ENCODE data around the gene ARL3.
"Not testable (repeated sequence)": the region's sequence is repeated elsewhere in the genome, so short reads cannot be mapped to it uniquely, and the experiment has no call there.

The ARL3 gene

DNA sequence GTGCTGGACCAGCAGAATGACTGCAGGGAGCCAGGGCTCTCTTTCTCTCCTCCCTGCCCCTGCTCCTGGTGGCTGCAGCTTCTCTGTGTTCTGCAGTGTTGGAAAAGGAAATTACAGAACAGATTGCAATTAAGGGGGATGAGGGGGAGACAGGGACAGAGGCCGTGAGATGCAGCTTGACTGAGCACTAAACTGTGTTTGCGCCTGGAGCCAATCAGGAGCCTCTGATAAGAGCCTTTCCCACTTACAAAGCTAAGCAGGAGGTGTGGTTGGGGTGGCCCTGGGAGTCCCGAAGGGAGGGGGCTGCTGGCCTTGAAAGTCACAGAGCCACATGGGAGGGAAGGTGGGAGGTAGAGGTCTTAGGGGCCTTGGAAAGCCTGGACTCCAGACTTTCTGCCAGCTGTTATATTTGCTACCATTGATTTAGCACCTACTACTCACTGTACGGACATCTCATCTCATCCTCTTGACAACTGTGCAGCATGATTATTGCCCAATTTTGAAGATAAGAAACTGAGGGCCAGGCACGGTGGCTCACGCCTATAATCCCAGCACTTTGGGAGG, 43.2 kb downstream of the ARL3 start:
- DNase-seq (ENCODE audit: low spot score) = no peak

DNA sequence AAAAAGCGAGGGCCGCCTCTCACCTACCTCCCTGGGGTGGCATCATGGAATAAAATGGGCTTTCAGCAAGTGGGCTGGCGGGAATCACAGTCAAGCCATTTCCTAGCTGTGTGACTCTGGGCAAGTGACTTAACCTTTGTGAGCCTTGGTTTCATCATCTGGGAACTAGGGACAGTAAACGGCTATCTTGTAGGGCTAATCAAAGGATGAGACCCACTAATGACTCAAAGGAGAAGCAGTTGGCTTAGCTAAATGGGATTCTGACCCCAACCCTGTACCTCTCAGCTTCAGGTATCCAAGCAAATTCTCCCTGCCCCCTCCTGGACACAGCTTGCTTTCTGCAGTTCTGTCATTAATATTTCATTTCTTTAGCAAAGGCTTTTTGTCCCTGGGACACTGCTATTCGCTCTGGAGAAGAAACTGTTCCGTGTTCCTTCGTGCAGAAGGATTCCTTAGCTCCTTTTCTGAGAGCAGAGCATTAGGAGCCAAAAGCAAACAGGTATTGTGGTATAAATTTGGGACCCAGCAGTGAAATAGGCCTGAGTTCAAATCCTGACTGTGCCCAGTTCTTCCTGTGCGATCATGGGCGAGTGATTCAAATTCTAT, 44.0 kb downstream of the ARL3 start:
- DNase-seq (ENCODE audit: low spot score) = no peak

DNA sequence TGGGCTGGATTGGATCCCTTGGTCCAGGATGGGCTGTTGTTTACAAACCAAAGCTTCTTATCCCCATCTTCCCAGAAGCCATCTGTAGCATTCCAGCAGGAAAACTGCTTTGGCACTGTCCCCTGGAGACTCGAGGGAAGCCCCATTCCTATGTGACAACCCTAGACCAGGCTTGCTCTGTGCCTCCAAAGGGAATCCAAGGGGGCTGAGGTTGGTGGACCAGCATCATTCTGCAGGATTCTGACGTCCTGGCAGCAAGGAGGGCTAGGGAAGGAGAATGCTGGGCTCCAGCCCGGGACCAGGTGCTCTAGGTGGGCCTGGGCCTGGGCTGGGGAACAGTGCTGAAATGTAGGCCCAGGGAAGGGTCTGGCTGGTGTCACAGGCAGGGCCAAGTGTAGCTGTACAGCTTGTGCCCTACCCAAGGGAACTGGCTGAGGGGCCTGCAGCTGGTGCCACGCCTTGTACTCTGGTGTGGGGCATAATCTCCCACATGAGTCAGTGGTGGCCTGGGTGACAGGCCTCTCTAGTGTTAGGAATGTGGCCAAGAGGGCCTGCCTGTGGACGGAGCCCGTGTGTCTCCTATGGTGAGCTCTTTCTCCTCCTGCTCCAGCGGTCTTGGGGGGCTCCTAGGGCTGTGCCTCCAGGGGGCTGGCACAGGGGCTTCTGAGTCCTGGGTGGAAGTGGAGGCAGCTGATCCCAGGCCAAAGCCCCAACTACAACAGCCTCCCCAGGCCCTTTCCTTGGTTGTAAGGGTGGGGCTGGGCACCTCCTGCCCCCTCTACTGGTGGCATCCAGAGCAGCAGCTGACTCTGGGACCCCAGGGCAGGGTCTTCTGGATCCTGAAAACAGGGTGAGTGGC, 44.8 kb downstream of the ARL3 start:
- DNase-seq (ENCODE audit: low spot score) = no peak

DNA sequence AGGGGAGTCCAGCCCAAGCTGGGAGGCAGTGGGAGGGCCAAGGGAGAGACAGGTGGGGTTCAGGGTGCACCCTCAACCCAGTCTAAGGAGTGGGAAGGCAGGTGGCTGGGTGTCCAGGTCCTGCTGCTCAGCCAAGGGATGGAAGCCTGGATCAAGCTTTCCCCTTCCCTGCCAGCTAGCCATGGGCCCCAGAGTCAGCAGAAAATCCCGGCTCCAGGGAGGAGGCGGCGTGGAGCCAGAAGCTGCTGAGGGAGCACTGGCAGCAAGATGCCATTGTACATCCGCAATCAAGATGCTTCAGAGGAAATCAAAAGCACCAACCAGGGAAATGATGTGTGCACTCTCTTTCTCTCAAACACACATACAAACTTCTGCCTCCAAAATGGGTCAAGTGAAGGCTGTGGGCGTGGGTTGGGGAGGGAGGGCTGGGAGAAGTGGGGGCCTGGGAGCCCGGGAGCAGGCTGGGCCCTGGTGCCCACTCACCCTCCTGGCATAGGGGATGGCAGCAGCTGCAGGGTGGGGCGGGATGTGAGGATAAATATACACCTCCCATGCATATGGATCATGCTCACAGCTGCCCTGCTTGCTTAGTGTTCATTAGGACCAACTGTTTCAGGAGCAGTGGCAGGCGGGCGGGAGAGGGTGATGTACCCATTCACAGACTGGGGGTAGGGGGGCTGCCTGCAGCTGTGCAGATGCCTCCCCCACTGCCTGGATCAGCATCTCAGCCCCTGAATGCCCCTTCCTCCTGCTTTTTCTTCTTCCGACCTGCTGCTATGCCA, 45.7 kb downstream of the ARL3 start:
- DNase-seq (ENCODE audit: low spot score) = no peak

DNA sequence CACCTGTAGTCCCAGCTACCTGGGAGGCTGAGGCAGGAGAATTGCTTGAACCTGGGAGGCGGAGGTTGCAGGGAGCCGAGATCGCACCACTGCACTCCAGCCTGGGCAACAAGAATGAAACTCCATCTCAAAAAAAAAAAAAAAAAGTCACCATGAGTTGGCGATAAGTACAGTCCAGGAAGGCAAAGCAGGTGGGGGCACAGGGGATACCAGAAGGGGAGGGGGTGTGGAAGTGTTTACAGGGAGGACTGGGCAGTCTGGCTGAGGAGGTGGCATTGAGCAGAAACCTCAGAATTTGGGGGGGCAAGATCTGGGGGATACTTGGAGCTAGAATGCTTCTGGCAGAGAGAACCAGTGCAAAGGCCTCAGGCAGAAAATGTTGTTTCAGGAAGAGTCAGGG, 46.8 kb downstream of the ARL3 start:
- not testable (repeated sequence) for DNase-seq (ENCODE audit: low spot score)

DNA sequence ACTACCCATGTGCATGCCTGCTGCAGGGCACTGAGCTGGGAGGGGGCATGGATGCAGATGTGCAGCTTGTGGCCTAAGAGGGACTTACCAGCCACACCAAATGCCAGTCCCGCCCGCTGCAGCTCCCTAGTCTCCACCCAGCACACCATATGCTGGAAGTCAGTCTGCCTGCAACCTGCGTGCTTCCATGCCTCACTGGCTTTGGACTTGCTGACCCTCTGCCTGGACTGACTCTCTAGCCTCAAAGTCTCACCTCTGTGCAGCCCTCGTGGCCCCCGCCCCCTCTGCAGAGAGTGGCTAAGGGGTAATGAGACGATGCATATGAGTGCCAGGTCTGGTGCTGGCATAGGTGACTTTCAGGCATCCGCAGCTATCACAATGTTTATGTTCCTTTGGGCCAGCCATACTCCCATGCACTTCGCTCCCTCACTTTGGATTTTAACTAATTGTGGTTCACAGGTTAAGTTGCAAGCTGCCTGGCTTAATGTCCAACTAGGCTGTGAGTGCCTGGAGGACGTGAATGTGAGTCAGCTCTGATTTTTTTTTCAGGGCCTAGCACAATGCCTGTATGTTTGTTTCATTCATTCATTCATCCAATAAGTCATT, 48.2 kb downstream of the ARL3 start:
- no peak for DNase-seq (ENCODE audit: low spot score)

DNA sequence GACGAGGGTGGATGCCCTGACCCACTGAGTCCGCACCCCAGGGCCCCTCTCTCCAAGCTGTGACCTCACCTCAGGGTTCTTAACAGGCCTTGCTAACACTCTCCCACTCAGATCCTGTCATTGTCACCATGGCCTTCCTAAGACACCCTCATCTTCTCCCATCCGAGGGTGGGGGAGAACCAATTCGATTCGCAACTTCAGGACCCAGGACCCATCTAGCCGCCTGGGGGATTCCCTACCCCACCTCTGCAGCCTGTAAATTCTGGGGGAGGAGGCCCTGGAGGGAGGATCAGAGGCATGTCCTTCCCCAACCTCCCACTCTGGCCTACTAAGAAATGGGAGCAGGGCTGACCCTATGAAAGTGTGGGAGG, 52.6 kb downstream of the ARL3 start:
- DNase-seq (ENCODE audit: low spot score) = no peak

DNA sequence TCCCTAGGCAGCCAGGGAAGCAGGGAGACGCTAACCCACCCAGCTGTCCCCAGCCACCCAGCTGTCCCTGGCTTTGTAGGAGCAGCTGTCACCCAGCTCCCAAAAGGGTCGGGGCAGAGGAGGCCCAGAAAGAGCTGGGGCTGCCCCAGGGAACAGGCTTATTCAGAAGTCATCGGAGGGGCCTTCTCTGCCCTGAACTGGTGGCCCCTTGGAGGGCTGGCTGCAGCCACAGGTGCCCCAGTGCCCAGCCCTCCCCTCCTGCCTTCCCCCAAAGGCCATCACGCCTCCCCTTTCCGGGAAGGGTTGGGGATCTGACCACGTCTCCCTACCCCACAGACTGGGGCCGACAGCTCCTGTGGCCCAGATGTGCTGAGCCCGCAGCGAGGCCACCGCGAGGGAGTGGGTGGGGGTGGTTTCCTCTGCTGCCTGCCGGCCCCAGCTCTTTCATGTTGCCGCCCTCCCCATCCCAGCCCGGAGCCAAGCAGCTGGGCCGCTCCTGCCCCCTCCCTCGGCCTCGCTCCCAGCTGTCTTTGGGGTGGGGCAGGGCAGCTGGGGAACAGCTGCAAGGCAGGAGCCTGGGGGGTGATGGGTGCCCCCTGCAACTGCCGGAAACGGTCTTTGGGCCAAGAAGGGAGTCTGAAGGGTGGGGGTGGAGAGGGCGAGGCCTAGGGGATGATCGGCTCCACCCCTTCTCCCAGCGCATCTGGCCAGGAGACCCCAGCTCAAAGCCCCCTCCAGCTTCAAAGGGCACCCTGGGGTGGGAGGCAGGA, 53.1 kb downstream of the ARL3 start:
- DNase-seq (ENCODE audit: low spot score) = no peak

DNA sequence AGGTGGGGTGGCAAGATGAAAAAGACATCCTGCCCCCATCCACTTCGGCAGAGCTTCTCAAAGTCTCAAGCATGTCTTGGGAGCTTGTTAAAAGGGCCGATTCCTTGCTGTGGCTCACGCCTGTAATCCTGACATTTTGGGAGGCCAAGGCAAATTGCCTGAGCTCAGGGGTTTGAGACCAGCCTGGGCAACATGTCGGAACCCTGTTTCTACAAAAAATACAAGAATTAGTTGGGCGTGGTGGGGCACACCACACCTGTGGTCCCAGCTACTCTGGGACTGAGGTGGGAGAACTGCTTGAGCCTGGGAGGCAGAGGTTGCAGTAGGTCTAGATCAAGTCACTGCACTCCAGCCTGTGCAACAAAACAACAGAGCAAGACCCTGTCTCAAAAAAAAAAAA, 55.4 kb downstream of the ARL3 start:
- DNase-seq (ENCODE audit: low spot score) = no peak

DNA sequence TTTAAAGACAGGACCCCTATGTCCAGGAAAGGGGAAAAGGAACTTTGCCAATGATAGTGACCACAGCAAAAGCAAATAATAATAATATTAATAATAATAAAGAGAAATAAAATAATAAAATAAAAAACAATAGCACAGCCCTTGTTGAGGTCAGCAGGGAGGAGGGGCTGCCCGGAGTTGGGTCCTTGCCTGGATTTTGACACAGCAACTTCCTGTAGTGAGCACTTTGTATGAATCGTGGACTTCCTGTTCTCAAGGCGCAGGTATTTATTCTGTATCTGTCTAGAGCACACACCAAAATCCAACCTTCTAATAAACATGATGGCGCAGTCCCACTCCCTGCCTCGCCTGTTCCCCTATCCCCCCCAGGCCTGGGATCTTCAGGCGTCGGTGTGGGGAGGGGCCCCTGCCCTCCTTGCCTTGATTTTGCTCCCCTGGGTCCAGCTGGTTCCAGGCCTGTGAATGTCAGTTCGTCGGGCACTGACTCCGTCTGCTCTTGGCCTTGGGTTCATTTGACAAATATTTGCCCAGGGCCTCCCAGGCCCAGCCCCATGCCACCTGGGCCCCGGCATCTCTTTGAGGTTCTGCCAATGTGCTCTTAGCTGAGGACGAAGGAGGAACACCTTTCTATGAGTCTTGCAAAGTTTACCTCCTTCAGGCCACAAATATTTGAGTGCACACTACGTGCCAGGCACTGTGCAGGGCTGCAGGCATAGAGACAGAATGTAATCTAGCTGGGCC, 56.0 kb downstream of the ARL3 start:
- DNase-seq (ENCODE audit: low spot score) = no peak

DNA sequence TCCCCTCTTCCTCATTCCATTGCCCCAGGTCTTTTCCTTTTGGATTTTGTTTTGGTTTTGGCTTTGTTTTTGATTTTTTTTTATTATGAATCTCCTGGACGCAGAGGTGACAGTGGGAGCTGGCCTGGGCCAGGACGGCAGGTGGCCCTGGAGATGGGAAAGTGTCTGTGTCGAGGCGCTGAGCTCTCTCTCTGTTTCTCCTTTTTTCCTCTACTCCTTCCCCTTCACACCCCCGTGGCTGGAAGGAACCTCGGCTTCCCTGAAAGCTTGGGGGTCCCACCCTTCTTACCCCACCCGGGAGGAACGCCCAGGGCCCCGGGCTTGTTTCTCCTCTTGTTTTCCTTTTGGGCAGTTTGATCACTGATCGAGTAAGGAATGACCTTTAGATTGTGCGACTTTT, 56.7 kb downstream of the ARL3 start:
- DNase-seq (ENCODE audit: low spot score) = no peak

DNA sequence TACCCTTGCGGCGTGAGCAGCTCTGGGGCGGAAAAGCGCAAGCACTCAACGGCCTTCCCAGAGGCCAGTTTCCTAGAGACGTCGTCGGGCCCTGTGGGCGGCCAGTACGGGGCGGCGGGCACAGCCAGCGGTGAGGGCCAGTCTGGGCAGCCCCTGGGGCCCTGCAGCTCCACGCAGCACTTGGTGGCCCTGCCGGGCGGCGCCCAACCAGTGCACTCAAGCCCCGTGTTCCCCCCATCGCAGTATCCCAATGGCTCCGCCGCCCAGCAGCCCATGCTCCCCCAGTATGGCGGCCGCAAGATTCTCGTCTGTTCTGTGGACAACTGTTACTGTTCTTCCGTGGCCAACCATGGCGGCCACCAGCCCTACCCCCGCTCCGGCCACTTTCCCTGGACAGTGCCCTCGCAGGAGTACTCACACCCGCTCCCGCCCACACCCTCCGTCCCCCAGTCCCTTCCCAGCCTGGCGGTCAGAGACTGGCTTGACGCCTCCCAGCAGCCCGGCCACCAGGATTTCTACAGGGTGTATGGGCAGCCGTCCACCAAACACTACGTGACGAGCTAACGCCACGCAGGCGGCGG, 57.3 kb downstream of the ARL3 start:
- DNase-seq (ENCODE audit: low spot score) = no peak

DNA sequence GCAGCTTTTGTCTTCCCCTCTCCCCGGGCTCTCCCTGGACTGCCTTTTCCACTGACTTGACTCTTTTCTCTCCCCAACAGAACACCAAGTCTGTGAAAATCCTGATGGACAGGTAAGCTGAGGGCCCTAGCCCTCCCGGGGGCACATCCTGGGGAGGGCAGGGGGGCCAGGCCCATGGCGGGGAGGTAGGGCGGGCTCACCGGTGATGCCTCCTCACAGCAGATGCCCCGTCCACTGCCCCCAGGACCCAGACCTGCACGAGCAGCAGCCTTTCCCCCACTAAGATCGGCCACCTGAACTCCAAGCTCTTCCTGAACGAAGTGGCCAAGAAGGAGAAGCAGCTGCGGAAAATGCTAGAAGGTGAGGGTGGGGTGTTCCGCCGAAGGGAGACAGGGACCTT, 58.2 kb downstream of the ARL3 start:
- no peak for DNase-seq (ENCODE audit: low spot score)

DNA sequence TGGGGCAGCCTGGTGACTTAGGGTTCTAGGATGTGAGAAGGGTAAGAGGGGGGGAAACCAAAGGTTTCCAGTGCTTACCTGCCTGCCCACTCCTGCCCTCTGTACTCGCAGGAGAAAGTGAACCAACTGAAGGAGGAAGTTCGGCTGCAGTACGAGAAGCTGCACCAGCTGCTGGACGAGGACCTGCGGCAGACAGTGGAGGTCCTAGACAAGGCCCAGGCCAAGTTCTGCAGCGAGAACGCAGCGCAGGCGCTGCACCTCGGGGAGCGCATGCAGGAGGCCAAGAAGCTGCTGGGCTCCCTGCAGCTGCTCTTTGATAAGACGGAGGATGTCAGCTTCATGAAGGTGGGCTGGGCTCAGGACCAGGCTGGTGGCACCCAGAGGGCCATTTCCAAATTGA, 59.2 kb downstream of the ARL3 start:
- DNase-seq (ENCODE audit: low spot score) = no peak

DNA sequence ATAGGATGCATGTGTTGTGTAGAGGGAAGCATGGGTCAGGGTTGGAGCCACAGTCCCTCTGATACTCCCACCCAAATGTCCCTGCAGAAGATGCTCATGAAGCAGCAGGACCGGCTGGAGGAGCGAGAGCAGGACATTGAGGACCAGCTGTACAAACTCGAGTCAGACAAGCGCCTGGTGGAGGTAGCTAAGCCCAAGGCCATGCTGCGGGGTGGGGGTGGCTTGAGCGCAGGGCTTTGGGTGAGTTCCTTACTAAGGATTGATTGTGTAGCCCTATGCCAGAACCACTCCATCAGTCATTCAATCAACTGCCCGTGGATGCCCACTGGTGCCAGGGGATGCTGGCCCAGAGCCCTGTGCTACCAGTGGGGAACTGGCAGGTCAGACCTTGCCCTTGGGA, 59.6 kb downstream of the ARL3 start:
- no peak for DNase-seq (ENCODE audit: low spot score)

DNA sequence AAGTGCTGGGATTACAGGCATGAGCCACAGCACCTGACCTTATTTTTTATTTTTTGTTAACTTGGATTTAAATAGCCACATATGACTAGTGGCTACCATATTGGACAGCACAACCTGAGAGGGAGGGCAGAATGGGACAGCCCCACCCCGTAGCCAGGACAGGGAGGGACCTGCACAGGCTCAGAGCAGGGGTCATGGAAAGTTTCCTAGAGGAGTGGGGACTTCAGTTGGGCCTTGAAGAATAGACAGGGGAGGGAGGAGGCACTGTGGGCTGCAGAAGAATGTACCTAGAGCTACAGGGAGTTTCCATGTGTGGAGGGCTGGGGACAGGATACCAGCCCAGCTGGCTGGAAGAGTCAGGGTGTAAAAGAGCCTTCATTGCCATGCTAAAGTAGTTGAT, 61.1 kb downstream of the ARL3 start:
- DNase-seq (ENCODE audit: low spot score) = no peak

DNA sequence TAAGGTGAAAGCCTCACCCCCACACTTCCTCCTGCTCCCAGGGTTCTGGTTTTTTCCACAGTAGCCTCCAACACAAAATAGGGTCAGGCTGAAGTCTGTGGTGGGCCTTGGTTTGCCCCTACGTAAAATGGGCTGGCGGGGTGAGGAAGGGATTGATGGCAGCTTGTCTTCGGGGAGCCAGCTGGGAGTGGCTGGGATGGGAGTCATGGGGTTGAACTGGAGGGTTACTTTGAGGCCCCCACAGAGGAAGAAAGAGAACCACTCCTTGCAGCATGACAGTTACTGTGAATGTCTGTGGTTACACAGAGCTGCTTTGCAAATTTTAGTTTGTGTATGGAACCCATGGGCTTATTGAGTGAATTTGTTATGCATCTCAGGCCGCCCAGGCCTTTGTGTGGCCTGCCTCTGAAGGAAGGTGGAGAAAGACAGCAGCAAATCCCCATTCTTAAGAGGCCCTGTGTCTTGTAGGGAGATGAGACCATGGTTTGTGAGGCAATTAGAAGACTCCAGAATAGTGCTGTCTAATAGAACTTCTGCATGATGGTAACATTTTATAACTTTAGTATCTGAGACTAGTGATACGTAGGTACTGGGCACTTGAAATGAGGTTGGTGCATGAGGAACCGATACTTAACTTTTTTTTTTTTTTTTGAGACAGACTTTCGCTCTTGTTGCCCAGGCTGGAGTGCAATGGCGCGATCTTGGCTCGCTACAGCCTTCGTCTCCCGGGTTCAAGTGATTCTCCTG, 61.9 kb downstream of the ARL3 start:
- DNase-seq (ENCODE audit: low spot score) = no peak

DNA sequence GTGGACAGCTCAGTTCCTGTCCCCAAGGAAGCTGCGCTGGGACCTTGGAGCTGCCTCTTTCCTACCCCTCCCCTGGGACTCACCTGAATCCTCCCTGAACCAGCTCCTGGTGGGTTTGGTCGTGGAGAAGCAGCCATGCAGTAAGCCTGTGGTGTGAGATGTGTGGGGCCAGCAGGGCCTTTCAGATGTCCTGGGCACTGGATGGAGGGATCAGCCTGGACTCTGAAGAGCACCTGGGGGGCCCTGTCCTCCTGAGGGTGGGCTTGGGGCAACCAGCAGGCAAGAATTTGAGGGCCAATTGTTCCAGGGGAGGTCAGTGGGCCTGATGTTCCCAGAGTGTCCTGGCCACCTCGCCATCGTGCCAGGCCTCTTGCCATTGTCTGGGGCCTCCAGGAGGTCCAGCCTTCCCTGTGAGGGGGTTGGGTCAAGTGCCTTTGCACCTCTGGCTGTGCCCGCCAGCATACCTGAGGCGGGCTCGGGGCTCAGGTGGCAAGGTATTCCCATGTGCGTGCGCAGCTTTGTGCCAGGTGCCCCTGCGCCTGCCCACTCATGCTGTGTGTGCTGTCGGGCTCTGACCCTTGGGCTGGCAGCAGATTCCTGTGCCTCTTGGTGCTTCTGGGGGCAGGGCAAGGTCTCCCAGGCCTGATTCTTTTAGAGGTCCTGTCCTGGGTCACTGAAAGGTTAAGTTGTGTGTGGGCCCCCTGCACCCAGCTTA, 62.6 kb downstream of the ARL3 start:
- no peak for DNase-seq (ENCODE audit: low spot score)
